Kidney (tissue), 14 donors: ENCODE results near the gene STK33. TPM values are rescaled to one million over a fixed set of nuclear protein-coding genes. Genes with fewer than 3 reads are reported as not detected.

Experiments
- DNase-seq, 5 donors: peaks; one replicate each; pipeline ENCODE4 v3.0.0-alpha.2; 2013 to 2020
- FAIRE-seq: peaks from 2 replicates; lab custom pipeline; 2012; peaks lifted over from hg19 to GRCh38; lab: Jason Lieb, UNC
- H3K27ac ChIP-seq, 2 donors: one replicate each; pipeline ENCODE4 v1.7.0; 2013; ENCODE audit warnings: low read depth in 2 of 2, low read length in 2 of 2, inconsistent platforms in 1 of 2
- H3K27me3 ChIP-seq: one replicate; pipeline ENCODE4 v1.7.1; 2013; ENCODE audit warnings: low read length, inconsistent platforms; ENCODE audit not compliant: control insufficient read depth, insufficient read depth
- H3K36me3 ChIP-seq, 3 donors: one replicate each; pipeline versions ENCODE4 v1.7.0 to v1.7.1; 2013; ENCODE audit warnings: low read length in 3 of 3, control low read depth in 1 of 3, inconsistent platforms in 1 of 3; ENCODE audit not compliant: insufficient read depth in 3 of 3, control insufficient read depth in 2 of 3
- H3K4me1 ChIP-seq, 3 donors: one replicate each; pipeline versions ENCODE4 v1.7.0 to v1.7.1; 2013; ENCODE audit warnings: low read length in 3 of 3, inconsistent platforms in 1 of 3, low read depth in 1 of 3; ENCODE audit not compliant: control insufficient read depth in 2 of 3, insufficient read depth in 2 of 3
- H3K4me3 ChIP-seq, 3 donors: one replicate each; pipeline versions ENCODE4 v1.7.0 to v1.8.1; 2013; ENCODE audit warnings: low read length in 3 of 3, control low read depth in 1 of 3, inconsistent platforms in 1 of 3
- H3K9ac ChIP-seq, 3 donors: one replicate each; pipeline versions ENCODE4 v1.7.0 to v1.7.1; 2013; ENCODE audit warnings: low read length in 3 of 3, control low read depth in 1 of 3, inconsistent platforms in 1 of 3
- H3K9me3 ChIP-seq, 3 donors: one replicate each; pipeline versions ENCODE4 v1.7.0 to v1.7.1; 2013; ENCODE audit warnings: low read length in 3 of 3, control low read depth in 1 of 3, inconsistent platforms in 1 of 3; ENCODE audit not compliant: control insufficient read depth in 2 of 3, insufficient read depth in 1 of 3
- intact Hi-C: fragments of 100-400 bp; cut with DNase I; formaldehyde crosslinking; loops from one replicate; pipeline ENCODE4 v1.11.1; 2022
- polyA plus RNA-seq: library from polyadenylated mRNA; stranded (reverse); fragments of 350-450 nt; fragmentation: Illumina TruSeq; extraction: RNeasy Lipid Tissue Mini Kit (QIAGEN cat#74804); gene quantifications from one replicate; pipeline ENCODE4 v1.2.3, GENCODE V29; 2014; ENCODE audit warnings: low read depth, low replicate concordance; ENCODE audit not compliant: insufficient read depth
- total RNA-seq: library from RNA; stranded (reverse); fragmentation: NEBNext Ultra II Directional; extraction: Animal tissue kit (Norgen Biotek cat#: 25700); gene quantifications from one replicate; pipeline ENCODE4 v1.2.1, GENCODE V29; 2021
- TF ChIP-seq, protein P1 (sequence below): IDR thresholded peaks from 3 replicates; pipeline ENCODE4 v1.5.1; 2012; ENCODE audit warnings: mild to moderate bottlenecking, moderate library complexity, borderline replicate concordance; ENCODE audit not compliant: insufficient read depth; ENCODE audit errors: extremely low read depth
- donor health status: control.
- donor health status: control.
- donor health status: control.
- donor health status: control.
- donor health status: control.
- donor health status: DM: yes; HTN: yes; CAD: no.
- donor health status: Normal renal cell carcinoma (clear cell type).

STK33 gene
- total and polyA plus RNA-seq, 2 donors from 2014 or later, result 11.9 to 19.3 TPM

DNA sequence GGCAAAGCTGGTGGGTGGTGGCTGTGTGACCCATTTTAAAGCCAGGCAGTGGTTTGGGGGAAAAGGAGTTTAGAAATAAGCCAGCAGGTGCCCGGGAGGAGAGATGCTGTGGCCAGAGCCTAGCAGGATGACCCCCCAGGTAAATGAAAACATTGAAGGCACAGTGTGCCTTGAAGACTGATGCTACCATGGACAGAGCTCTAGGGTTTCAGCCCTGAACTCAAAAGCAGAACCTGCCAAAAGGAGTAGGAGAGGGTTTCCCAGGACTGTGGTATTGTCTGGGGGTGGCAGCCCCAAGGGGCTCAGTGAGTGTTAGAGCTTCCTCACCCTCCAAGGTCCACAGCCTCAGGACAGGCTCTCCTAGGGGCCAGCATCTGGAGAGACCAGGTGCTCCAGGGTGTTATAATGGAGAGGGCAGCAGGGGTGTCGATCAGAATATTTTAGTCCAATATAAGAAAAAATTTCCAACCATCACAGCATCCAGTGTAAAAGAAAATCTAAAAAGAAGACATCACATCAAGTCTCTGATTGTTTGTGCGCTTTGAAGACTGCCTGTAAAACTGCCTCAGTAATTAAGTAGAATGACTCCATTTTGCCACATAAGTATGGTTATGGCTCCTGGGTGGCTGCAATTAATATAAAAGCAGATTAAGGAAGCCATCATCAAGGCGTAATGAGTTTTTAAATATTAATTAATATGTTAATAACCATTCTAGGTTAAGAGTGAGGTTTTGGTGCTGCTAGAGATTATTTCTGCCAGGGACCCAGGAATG, 241.7 kb downstream of the STK33 start:
- no peak overlapping the region for H3K4me3 ChIP-seq
- H3K4me1 ChIP-seq, result peaks cover 3 to 7% (median 6%) of the 10 kb centered on the region in 3 donors
- H3K9me3 ChIP-seq, result no peaks in the 10 kb centered on the region
- H3K36me3 ChIP-seq, result no peaks in the 10 kb centered on the region
- DNase-seq (peak in 1 of 5 donors; percentile 26), FAIRE-seq (no peak)
- intact Hi-C loops, result no loop called here
- no peak overlapping the region for H3K27ac ChIP-seq
- no peak overlapping the region for H3K9ac ChIP-seq
- H3K27me3 ChIP-seq, result no peaks in the 10 kb centered on the region
- TF ChIP-seq, protein P1, sequence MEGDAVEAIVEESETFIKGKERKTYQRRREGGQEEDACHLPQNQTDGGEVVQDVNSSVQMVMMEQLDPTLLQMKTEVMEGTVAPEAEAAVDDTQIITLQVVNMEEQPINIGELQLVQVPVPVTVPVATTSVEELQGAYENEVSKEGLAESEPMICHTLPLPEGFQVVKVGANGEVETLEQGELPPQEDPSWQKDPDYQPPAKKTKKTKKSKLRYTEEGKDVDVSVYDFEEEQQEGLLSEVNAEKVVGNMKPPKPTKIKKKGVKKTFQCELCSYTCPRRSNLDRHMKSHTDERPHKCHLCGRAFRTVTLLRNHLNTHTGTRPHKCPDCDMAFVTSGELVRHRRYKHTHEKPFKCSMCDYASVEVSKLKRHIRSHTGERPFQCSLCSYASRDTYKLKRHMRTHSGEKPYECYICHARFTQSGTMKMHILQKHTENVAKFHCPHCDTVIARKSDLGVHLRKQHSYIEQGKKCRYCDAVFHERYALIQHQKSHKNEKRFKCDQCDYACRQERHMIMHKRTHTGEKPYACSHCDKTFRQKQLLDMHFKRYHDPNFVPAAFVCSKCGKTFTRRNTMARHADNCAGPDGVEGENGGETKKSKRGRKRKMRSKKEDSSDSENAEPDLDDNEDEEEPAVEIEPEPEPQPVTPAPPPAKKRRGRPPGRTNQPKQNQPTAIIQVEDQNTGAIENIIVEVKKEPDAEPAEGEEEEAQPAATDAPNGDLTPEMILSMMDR, result no peak

DNA sequence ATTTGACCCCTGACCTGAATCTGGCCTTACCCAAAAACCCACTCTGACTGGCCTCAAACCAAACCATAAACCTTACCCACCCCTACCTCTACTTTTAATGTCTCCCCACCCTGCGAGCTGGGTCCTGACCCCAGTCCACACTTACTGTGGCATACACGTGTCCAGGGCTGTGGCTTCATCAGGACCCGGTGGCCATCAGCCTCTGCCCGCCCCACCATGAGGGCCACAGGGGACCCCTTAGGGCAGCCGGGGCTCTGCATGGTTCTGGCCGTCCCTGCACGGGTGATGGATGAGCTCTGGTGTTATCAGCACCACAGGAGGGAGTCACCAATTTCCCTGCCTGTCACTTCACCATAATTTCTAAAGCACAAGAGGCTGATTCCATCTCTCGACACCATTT, 242.8 kb downstream of the STK33 start:
- FAIRE-seq (no peak), DNase-seq (peak in 1 of 5 donors; percentile 67)
- H3K36me3 ChIP-seq, result no peaks in the 10 kb centered on the region
- intact Hi-C loops, result no loop called here
- TF ChIP-seq, protein P1, result no peak
- H3K4me3 ChIP-seq, result no peak overlapping the region
- H3K9ac ChIP-seq, result no peak overlapping the region
- H3K27me3 ChIP-seq, result no peaks in the 10 kb centered on the region
- no peak overlapping the region for H3K27ac ChIP-seq
- no peaks in the 10 kb centered on the region for H3K9me3 ChIP-seq
- peaks cover 2 to 6% (median 3%) of the 10 kb centered on the region in 3 donors for H3K4me1 ChIP-seq

DNA sequence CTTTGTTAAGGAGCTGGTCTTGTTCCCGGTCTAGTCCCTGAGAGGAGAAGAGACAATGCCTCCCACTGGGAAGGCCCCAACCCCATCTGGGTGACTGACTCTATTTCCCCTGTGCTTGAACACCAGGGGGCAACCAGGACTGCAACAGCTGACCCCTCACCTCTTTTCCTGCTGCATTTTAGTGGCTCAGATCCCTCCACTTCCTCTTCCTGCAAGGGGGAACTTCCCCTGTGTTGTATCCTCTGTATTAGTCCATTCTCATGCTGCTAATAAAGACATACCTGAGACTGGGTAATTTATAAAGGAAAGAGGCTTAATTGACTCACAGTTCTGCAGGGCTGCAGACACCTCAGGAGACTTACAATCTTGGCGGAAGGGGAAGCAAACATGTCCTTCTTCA, 246.1 kb downstream of the STK33 start:
- Histone ChIP-seq H3K27ac (no peak overlapping the region), H3K9ac (no peak overlapping the region), H3K27me3 (no peaks in the 10 kb centered on the region), H3K36me3 (no peaks in the 10 kb centered on the region), H3K4me3 (no peak overlapping the region), H3K4me1 (no peaks in the 10 kb centered on the region), H3K9me3 (no peaks in the 10 kb centered on the region)
- FAIRE-seq (no peak), DNase-seq (no peak)
- intact Hi-C loops, result no loop called here
- TF ChIP-seq, protein P1, result no peak
